Renal cortex interstitium (tissue), 15 donors: Measurements from ENCODE around the gene STEEP1. TPM values are rescaled to one million over a fixed set of nuclear protein-coding genes. Genes with fewer than 3 reads are reported as not detected.

ENCODE experiments used
- DNase-seq, 11 donors: peaks; one replicate each; pipeline ENCODE4 v3.0.0-alpha.2; 2013; ENCODE audit warnings: low read depth in 9 of 11, low spot score in 4 of 11; ENCODE audit errors: extremely low read depth in 1 of 11
- long read RNA-seq, 16 experiments: transcript quantifications; one replicate each; lab custom pipeline, GENCODE V29; 2026
- polyA plus RNA-seq, 3 donors: library from polyadenylated mRNA; unstranded; fragments of 120-200 nt; gene quantifications; one replicate each; pipeline ENCODE4 v1.2.1, GENCODE V29; 2013; ENCODE audit not compliant: insufficient read length in 3 of 3

STEEP1 gene
- polyA plus RNA-seq = 10 to 100 TPM; 31.0 to 33.7 (median 32.3) TPM
- long read RNA-seq, donor 1, partial matches to known transcripts = 0 of 1 reads
- long read RNA-seq, donor 1, other reads (novel, unspliced or antisense) = 0 of 1 reads
- long read RNA-seq, donor 2, partial matches to known transcripts = 0 of 2 reads
- long read RNA-seq, donor 2, other reads (novel, unspliced or antisense) = 0 of 2 reads
- long read RNA-seq, donor 3, transcript CXorf56-204 (7 exons, 1,056 nt) = major isoform, 7 of 15 reads
- long read RNA-seq, donor 3, partial matches to known transcripts = 0 of 15 reads
- long read RNA-seq, donor 3, other reads (novel, unspliced or antisense) = 7 of 15 reads
- long read RNA-seq, donor 4, partial matches to known transcripts = 0 of 6 reads
- long read RNA-seq, donor 4, other reads (novel, unspliced or antisense) = 0 of 6 reads
- long read RNA-seq, donor 5, transcript CXorf56-204 (7 exons, 1,056 nt) = major isoform, 9 of 11 reads
- long read RNA-seq, donor 5, partial matches to known transcripts = 0 of 11 reads
- long read RNA-seq, donor 5, other reads (novel, unspliced or antisense) = 0 of 11 reads
- long read RNA-seq, donor 6, partial matches to known transcripts = 0 of 3 reads
- long read RNA-seq, donor 6, other reads (novel, unspliced or antisense) = 0 of 3 reads
- long read RNA-seq, donor 7, partial matches to known transcripts = 0 of 4 reads
- long read RNA-seq, donor 7, other reads (novel, unspliced or antisense) = 0 of 4 reads
- long read RNA-seq, donor 8, partial matches to known transcripts = 0 of 2 reads
- long read RNA-seq, donor 8, other reads (novel, unspliced or antisense) = 0 of 2 reads
- long read RNA-seq, donor 9, transcript CXorf56-204 (7 exons, 1,056 nt) = major isoform, 7 of 7 reads
- long read RNA-seq, donor 9, partial matches to known transcripts = 0 of 7 reads
- long read RNA-seq, donor 9, other reads (novel, unspliced or antisense) = 0 of 7 reads
- long read RNA-seq, donor 10, transcript CXorf56-204 (7 exons, 1,056 nt) = major isoform, 5 of 120 reads
- long read RNA-seq, donor 10, partial matches to known transcripts = 115 of 120 reads
- long read RNA-seq, donor 10, other reads (novel, unspliced or antisense) = 0 of 120 reads
- long read RNA-seq, donor 11, partial matches to known transcripts = 0 of 2 reads
- long read RNA-seq, donor 11, other reads (novel, unspliced or antisense) = 0 of 2 reads
- long read RNA-seq, donor 12, partial matches to known transcripts = 0 of 1 reads
- long read RNA-seq, donor 12, other reads (novel, unspliced or antisense) = 0 of 1 reads
- long read RNA-seq, donor 13, transcript CXorf56-204 (7 exons, 1,056 nt) = major isoform, 5 of 6 reads
- long read RNA-seq, donor 13, partial matches to known transcripts = 0 of 6 reads
- long read RNA-seq, donor 13, other reads (novel, unspliced or antisense) = 0 of 6 reads
- long read RNA-seq, donor 14, partial matches to known transcripts = 0 of 2 reads
- long read RNA-seq, donor 14, other reads (novel, unspliced or antisense) = 0 of 2 reads
- long read RNA-seq, donor 15, partial matches to known transcripts = 8 of 9 reads
- long read RNA-seq, donor 15, other reads (novel, unspliced or antisense) = 0 of 9 reads
- long read RNA-seq, donor 16, transcript CXorf56-204 (7 exons, 1,056 nt) = major isoform, 11 of 14 reads
- long read RNA-seq, donor 16, partial matches to known transcripts = 0 of 14 reads
- long read RNA-seq, donor 16, other reads (novel, unspliced or antisense) = 0 of 14 reads

GRCh38 chrX:119565107-119565663 is at the start of gene STEEP1:
STEEP1 (minus strand) TSS chrX:119565409; CDS start chrX:119565355, 54 bp downstream.
- DNase-seq = peak; percentile 69 to 93 (median 85)

GRCh38 chrX:119614776-119615175 is 49.6 kb upstream of the STEEP1 start:
- no peak for DNase-seq

GRCh38 chrX:119607018-119607389 is 41.8 kb upstream of the STEEP1 start:
- DNase-seq = no peak

- DNase-seq = peak; percentile 79 to 93 (median 84)
Measured at GRCh38 chrX:119606280-119607017, 41.2 kb upstream of the STEEP1 start, which contains the start of gene NKRF. NKRF (minus strand) TSS chrX:119606424.

GRCh38 chrX:119605464-119606279 is 40.5 kb upstream of the STEEP1 start:
- DNase-seq = no peak

GRCh38 chrX:119604766-119605463 is 39.7 kb upstream of the STEEP1 start:
- DNase-seq = no peak

GRCh38 chrX:119602701-119603255 is 37.6 kb upstream of the STEEP1 start:
- DNase-seq = no peak

GRCh38 chrX:119589810-119590209 is 24.6 kb upstream of the STEEP1 start:
- no peak for DNase-seq

- DNase-seq = no peak
Measured at GRCh38 chrX:119583431-119584059, 18.3 kb upstream of the STEEP1 start.

GRCh38 chrX:119579414-119579813 is 14.2 kb upstream of the STEEP1 start:
- no peak for DNase-seq

- peak; percentile 53 to 87 (median 82) for DNase-seq
Measured at GRCh38 chrX:119574394-119575266, 9.4 kb upstream of the STEEP1 start, which contains the start of gene UBE2A. UBE2A (plus strand) TSS chrX:119574563; CDS start chrX:119574712, 149 bp downstream.

- DNase-seq = peak in 4 of 11 donors; percentile 9 to 12 (median 10)
Measured at GRCh38 chrX:119573840-119574393, 8.7 kb upstream of the STEEP1 start.

GRCh38 chrX:119573222-119573621 is 8.0 kb upstream of the STEEP1 start:
- DNase-seq = no peak

- DNase-seq = no peak
Measured at GRCh38 chrX:119570351-119570835, 5.2 kb upstream of the STEEP1 start.
